GM19452 (cell line): ENCODE results near the gene TMEM120A.

ENCODE experiments used
- ATAC-seq: cut with Tn5 transposase; IDR thresholded peaks from one replicate; pipeline ENCODE4 v1.9.1; 2021; ENCODE audit not compliant: unreplicated experiment

Gene TMEM120A

DNA sequence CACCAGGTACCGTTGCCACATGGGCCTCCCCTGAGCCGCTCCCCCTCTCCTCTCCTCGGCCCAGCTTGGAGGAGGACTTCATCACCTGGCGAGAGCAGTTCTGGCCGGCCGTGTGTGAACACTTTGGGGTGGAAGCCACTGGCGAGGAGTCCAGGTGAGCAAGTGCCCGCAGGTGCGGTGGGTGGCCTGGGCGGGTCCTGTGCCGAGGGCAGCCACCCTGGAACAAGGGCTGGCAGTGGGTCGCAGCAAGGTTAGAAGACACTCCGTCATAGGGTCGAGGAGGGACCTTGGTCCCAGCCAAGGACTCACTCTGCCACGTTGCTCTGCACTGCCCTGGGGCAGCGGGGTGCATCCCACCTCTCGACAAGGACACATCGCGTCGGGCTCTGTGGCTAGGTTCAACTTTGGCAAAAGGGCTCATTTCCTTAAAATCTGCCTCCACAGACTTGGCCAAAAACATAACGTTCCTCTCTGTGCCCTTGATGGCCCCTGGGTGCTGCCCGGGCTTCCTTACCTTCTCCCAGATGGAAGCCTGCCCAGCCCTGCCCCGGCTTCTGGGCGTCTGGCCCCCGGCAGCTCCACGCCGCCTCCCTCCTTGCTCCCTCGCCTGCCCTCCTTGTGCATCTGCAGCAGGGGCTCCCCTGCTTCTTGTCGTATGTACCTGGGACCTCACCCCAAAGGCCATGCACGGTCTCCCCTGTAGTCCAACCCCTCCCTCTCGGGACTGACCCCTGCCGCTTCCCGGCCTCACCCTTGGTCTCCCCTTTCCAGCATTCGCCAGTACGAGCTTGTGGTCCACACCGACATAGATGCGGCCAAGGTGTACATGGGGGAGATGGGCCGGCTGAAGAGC is 12.7 kb downstream of the TMEM120A start:
- no peak for ATAC-seq

DNA sequence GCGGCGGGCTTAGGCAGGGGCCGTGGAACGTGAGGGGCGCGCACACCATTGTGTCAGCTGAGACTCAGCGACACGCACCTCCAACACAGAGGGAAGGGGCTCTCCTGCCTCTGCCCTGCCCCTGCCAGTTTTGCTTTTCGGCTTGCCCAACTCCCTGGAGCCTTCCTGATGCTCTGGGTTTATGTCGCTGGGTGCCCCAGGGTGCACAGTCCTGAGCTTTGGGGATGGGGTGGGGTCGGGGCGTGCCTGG is 13.3 kb downstream of the TMEM120A start:
- no peak for ATAC-seq

- ATAC-seq: no peak
Measured at GRCh38 chr7:75980430-75981202, 13.8 kb downstream of the TMEM120A start.

- ATAC-seq: no peak
Measured at GRCh38 chr7:75979759-75980429, 14.5 kb downstream of the TMEM120A start.

DNA sequence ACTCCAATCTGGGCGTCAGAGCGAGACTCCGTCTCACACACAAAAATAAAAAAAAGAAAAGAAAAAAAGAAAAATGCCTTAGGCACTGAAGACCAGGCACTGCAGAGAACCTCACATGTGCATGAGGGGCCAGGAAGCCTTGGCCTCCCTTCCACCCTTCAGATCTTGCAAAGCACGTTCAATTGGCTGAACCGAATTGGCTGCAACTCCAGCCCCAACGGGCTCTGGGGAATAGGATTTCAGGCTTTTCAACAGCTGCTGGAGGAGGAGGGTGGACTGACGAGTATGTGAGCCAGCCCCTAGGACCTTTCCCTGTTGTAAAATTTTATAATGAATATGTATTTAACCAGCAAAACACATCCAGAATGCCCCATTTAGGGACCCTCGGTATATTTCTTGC is 16.7 kb downstream of the TMEM120A start:
- no peak for ATAC-seq

DNA sequence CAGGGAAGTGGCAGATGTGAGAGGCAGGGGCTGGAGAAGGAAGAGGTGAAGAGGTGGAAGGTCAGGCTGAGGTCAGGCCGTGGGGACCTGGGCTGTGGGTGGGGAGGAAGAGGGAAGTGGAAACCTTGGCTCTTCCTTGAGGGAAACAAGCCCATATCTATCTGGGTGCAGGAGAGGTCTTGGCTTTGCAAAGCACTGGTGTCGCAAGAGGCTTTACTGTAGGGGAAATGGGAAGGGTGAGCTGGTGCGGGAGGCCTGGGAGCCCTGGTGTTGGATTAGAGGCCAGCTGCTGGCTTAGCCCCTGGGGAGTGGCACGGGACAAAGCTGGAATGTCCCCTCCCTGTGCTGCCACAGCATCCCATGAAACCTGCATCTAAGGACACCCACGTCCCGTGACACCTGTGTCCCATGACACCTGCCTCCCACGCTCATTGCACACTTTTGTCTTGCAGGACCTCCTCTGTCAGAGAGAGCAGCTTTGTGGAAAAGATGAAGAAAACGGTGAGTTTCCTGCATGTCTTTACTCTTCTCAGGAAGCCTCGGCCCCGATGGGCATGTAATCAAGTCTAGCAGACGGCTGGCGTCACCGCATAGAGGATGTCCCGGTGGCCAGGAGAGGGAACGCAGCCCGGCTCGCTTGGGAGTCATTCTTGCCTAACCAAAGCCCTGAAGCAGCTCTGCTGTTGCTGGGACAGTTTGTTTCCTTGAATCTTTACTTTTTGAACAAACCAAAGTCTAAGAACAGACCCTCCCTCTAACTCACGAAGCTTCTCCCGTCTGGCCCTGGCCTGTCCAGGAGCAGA is 22.2 kb downstream of the TMEM120A start:
- ATAC-seq: no peak

GRCh38 chr7:75971309-75971960 is 23.0 kb downstream of the TMEM120A start:
- no peak for ATAC-seq

GRCh38 chr7:75969704-75970498 is 24.5 kb downstream of the TMEM120A start:
- no peak for ATAC-seq

GRCh38 chr7:75969182-75969581 is 25.2 kb downstream of the TMEM120A start:
- no peak for ATAC-seq

DNA sequence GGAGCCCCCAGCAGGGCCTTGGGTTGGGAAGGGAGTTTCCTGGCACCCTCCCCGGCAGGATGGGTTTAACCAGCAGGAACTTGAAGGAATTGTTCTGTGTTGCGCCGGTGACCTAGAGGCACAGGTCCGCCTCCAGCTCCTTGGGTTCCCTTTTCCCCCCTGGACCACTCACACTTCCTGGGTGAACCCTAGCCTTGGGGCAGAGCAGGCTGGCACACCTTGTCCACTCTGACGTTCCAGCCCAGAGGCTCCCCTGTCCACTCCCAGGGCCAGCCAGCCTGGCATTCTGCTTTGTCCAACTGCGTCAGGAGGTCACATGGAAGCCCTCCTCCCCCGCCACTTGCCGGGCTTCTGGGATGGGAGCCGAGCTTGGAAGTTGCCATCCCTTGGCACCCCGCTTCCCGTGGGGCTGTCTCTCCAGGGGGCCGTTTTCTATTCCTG is 25.8 kb downstream of the TMEM120A start:
- ATAC-seq: no peak

GRCh38 chr7:75968012-75968411 is 26.4 kb downstream of the TMEM120A start:
- ATAC-seq: no peak

- no peak for ATAC-seq
Measured at GRCh38 chr7:75967487-75967997, 26.9 kb downstream of the TMEM120A start.

DNA sequence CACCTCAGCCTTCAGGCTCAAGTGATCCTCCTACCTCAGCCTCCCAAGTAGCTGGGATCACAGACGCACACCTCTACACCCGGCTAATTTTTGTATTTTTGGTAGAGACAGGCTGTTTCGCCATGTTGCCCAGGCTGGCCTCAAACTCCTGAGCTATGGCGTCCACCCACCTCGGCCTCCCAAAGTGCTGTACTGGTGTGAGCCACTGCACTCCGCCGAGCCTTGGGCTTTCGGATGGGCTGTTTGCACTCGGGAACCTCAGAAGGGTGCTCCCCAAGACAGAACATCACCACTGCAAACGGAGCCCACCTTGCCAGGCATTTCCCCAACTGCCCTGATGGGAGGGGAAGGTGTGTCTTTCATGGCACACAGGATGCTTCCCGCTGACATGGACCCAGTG is 27.3 kb downstream of the TMEM120A start:
- ATAC-seq: no peak

- no peak for ATAC-seq
Measured at GRCh38 chr7:75966190-75966961, 28.0 kb downstream of the TMEM120A start.

DNA sequence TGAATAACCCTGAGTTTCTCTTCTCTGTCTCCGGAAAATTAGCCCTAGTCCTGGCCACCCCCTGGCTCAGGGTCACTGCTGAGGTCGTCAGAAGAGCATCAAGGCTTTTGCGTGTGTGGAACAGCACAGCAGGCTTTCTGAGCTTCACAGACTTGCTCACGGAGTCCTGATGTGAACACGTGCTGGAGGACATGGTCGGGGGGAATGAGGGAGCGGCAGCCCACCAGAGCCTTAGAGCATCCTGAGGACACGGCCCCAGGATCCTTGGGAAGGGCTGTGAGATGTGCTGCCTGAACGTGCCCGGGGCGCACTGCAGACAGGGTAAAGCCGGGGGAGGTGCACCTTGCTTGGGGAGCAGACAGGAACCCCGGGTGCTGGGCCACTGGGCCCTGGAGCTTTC is 28.8 kb downstream of the TMEM120A start:
- no peak for ATAC-seq

- ATAC-seq: no peak
Measured at GRCh38 chr7:75963381-75963995, 30.9 kb downstream of the TMEM120A start.

DNA sequence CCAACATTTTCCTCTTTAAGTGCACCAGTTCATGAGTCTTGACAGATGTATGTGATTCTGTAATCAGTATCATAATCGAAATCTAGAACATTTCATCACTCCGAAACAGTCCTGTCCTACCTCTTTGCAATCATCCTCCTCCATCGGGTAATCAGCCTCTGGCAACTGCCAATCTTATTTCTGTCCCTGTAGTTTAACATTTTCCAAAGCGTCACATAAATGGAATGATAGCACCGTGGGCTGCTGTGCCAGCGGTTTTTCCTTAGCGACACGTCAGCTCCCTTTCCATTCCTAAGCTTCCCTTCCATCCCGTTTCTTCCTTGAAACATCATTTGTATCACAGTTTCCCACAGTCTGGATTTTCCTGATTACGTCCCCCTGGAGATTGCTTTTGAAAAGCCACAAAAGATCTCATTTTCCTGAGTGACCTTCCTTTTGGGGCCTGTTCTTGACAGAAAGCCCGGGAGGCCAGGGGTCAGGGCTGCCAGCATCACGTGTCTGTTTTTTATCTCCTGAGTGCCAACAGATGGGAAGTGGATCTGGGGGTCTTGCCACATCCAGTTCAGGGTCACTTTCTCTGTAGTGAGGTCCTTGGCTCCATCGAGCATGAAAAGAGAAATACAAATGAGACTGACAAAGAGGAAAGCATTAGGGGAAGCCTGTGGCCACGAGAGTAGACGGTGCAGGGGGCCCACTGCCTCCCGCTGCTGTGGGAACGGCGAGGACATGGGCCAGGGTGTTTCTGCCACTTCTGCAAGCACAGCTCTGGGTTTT is 31.6 kb downstream of the TMEM120A start:
- ATAC-seq: no peak

- ATAC-seq: no peak
Measured at GRCh38 chr7:75961218-75961617, 33.2 kb downstream of the TMEM120A start.
